Lung (tissue), 12 donors: ENCODE results near the gene IGFBP2. TPM values are rescaled to one million over a fixed set of nuclear protein-coding genes. Genes with fewer than 3 reads are reported as not detected.

Source experiments
- ATAC-seq: fragments of 200-7000 bp; cut with Tn5 transposase; one replicate; pipeline ENCODE4 v1.9.1; 2020; ENCODE audit warnings: moderate number of reproducible peaks; ENCODE audit not compliant: insufficient read depth, low FRiP score
- DNase-seq, 3 donors: peaks; one replicate each; pipeline ENCODE4 v3.0.0-alpha.2; 2013 to 2017
- H3K27ac ChIP-seq, 2 donors: one replicate each; pipeline ENCODE4 v1.5.1; 2013; ENCODE audit warnings: mild to moderate bottlenecking in 2 of 2, moderate library complexity in 2 of 2, control low read depth in 1 of 2, inconsistent platforms in 1 of 2, low read depth in 1 of 2, low read length in 1 of 2
- H3K27me3 ChIP-seq, 3 donors: one replicate each; pipeline ENCODE4 v1.5.1; 2013; ENCODE audit warnings: low read length in 2 of 3; ENCODE audit not compliant: control insufficient read depth in 3 of 3, insufficient read depth in 3 of 3
- H3K36me3 ChIP-seq, 4 donors: one replicate each; pipeline ENCODE4 v1.5.1; 2013; ENCODE audit warnings: low read length in 4 of 4, mild to moderate bottlenecking in 1 of 4, moderate library complexity in 1 of 4; ENCODE audit not compliant: control insufficient read depth in 4 of 4, insufficient read depth in 4 of 4
- H3K4me1 ChIP-seq, 5 donors: one replicate each; pipeline ENCODE4 v1.5.1; 2013; ENCODE audit warnings: low read length in 5 of 5, mild to moderate bottlenecking in 2 of 5, moderate library complexity in 1 of 5; ENCODE audit not compliant: control insufficient read depth in 5 of 5, insufficient read depth in 5 of 5
- H3K4me3 ChIP-seq: one replicate; pipeline ENCODE4 v1.5.1; 2013; ENCODE audit warnings: mild to moderate bottlenecking, control low read depth, moderate library complexity
- H3K9ac ChIP-seq, 2 donors: one replicate each; pipeline ENCODE4 v1.5.1; 2013; ENCODE audit warnings: low read length in 2 of 2, control low read depth in 1 of 2; ENCODE audit not compliant: insufficient read depth in 1 of 2
- H3K9me3 ChIP-seq, 4 donors: one replicate each; pipeline ENCODE4 v1.5.1; 2013; ENCODE audit warnings: low read length in 3 of 4, mild to moderate bottlenecking in 1 of 4, moderate library complexity in 1 of 4; ENCODE audit not compliant: control insufficient read depth in 4 of 4, insufficient read depth in 3 of 4
- WGBS, 2 donors: extraction: QIAGEN DNeasy Blood & Tissue Kit; methylation state at CpG; one replicate each; pipeline ENCODE4 v1.1.7; 2013; 5-methylcytosine and 5-hydroxymethylcytosine counted together
- polyA plus RNA-seq, 2 donors: library from polyadenylated mRNA; stranded (reverse); fragments of 200-250 nt; gene quantifications; one replicate each; pipeline ENCODE4 v1.2.1, GENCODE V29; 2013
- total RNA-seq, 2 donors: library from RNA; depleted of rRNA in 1 of 2; stranded (reverse); fragments of >200 nt in 1 of 2; gene quantifications; one replicate each; pipeline ENCODE4 v1.2.1, GENCODE V29; 2014 to 2021
- TF ChIP-seq, protein P1 (sequence below): IDR thresholded peaks from 2 replicates; pipeline ENCODE4 v1.5.1; 2012; ENCODE audit warnings: mild to moderate bottlenecking; ENCODE audit errors: control extremely low read depth, extremely low read depth
- donor health status: control.
- donor health status: control.
- donor health status: Bipolar disorder and iron deficiency.
- donor health status: healthy.
- donor health status: DM: yes; HTN: yes; CAD: no.

The IGFBP2 gene
- total and polyA plus RNA-seq, 4 donors = 50.5 to 104 (median 81.2) TPM

GRCh38 chr2:216713691-216714336 is 80.6 kb downstream of the IGFBP2 start:
- Histone ChIP-seq H3K4me1 (peaks cover 0 to 18% (median 3%) of the 10 kb centered on the region in 5 donors), H3K4me3 (no peak overlapping the region), H3K27ac (no peak overlapping the region), H3K9me3 (peaks cover 0 to 2% (median 0%) of the 10 kb centered on the region in 4 donors), H3K27me3 (no peaks in the 10 kb centered on the region), H3K9ac (no peak overlapping the region), H3K36me3 (no peaks in the 10 kb centered on the region)
- 73 to 86% methylated on average over 8 of the region's 8 CpGs for WGBS, 2 donors
- DNase-seq (peak in 1 of 3 donors; percentile 33), ATAC-seq (no peak)
- TF ChIP-seq, protein P1, sequence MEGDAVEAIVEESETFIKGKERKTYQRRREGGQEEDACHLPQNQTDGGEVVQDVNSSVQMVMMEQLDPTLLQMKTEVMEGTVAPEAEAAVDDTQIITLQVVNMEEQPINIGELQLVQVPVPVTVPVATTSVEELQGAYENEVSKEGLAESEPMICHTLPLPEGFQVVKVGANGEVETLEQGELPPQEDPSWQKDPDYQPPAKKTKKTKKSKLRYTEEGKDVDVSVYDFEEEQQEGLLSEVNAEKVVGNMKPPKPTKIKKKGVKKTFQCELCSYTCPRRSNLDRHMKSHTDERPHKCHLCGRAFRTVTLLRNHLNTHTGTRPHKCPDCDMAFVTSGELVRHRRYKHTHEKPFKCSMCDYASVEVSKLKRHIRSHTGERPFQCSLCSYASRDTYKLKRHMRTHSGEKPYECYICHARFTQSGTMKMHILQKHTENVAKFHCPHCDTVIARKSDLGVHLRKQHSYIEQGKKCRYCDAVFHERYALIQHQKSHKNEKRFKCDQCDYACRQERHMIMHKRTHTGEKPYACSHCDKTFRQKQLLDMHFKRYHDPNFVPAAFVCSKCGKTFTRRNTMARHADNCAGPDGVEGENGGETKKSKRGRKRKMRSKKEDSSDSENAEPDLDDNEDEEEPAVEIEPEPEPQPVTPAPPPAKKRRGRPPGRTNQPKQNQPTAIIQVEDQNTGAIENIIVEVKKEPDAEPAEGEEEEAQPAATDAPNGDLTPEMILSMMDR = no peak

Other genes starting within 250 kb of the IGFBP2 start
- gene SMARCAL1, start 220.9 kb upstream of the IGFBP2 start, total RNA-seq = 10 to 100 TPM; 18.0 to 28.6 TPM
- 1 to 10 TPM; 5.2 to 8.9 TPM for gene SMARCAL1, start 220.9 kb upstream of the IGFBP2 start, polyA plus RNA-seq
- gene RPL37A, start 134.6 kb upstream of the IGFBP2 start, total RNA-seq = 1,000 to 10,000 TPM; 2,015 to 2,219 TPM
- 1,000 to 10,000 TPM; 3,426 to 4,048 TPM for gene RPL37A, start 134.6 kb upstream of the IGFBP2 start, polyA plus RNA-seq
- 100 to 1,000 TPM; 139 to 196 TPM for gene IGFBP5, start 62.1 kb downstream of the IGFBP2 start, total RNA-seq
- gene IGFBP5, start 62.1 kb downstream of the IGFBP2 start, polyA plus RNA-seq = 10 to 100 TPM; 22.2 to 34.4 TPM
- gene TNP1, start 226.6 kb downstream of the IGFBP2 start, total RNA-seq = not detected
- not detected for gene TNP1, start 226.6 kb downstream of the IGFBP2 start, polyA plus RNA-seq